Measurements from ENCODE around the gene THAP3. TPM values are rescaled to one million over a fixed set of nuclear protein-coding genes. Genes with fewer than 3 reads are reported as not detected.

The THAP3 gene
- polyA plus RNA-seq, 1 experiment: 7.8 TPM

DNA sequence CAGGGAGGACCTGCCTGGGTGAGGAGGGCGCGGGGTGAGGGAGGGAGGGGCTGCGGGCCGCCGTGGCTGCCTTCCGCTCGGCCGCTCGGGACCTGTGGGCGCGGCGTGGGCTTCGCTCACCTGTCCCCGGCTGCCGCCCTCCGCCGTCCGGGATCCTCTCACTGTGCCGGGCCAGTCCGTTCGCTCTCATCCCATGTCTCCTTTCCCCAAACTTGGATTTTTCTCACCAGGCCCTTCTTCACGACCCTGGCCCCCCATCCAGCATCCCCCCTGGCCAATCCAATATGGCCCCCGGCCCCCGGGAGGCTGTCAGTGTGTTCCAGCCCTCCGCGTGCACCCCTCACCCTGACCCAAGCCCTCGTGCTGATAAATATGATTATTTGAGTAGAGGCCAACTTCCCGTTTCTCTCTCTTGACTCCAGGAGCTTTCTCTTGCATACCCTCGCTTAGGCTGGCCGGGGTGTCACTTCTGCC is 44.5 kb upstream of the THAP3 start:
- POLR2A ChIA-PET: interaction anchor here (0.9 to 1.8 kb wide), 7 partner anchors 10 to 26 kb away, joined by 3 to 9 read pairs (median 4); partner anchors contain the start of genes KLHL21 and NOL9
- no peak overlapping the region for H3K27ac ChIP-seq (ENCODE audit: low read depth, low read length)
- CTCF ChIA-PET: interaction anchor here (0.8 to 3.2 kb wide), 2 partner anchors 25 to 26 kb away, joined by 3 to 15 read pairs; partner anchors contain the start of genes NOL9 and TAS1R1
- H3K9me3 ChIP-seq (ENCODE audit: control insufficient read depth, insufficient read depth, low read length): no peaks in the 10 kb centered on the region
- TF ChIP-seq, protein P1, sequence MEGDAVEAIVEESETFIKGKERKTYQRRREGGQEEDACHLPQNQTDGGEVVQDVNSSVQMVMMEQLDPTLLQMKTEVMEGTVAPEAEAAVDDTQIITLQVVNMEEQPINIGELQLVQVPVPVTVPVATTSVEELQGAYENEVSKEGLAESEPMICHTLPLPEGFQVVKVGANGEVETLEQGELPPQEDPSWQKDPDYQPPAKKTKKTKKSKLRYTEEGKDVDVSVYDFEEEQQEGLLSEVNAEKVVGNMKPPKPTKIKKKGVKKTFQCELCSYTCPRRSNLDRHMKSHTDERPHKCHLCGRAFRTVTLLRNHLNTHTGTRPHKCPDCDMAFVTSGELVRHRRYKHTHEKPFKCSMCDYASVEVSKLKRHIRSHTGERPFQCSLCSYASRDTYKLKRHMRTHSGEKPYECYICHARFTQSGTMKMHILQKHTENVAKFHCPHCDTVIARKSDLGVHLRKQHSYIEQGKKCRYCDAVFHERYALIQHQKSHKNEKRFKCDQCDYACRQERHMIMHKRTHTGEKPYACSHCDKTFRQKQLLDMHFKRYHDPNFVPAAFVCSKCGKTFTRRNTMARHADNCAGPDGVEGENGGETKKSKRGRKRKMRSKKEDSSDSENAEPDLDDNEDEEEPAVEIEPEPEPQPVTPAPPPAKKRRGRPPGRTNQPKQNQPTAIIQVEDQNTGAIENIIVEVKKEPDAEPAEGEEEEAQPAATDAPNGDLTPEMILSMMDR (IDR thresholded peaks at IDR 0.05; ENCODE audit: low read depth, low read length): no peak
- no peaks in the 10 kb centered on the region for H3K27me3 ChIP-seq (ENCODE audit: control insufficient read depth, insufficient read depth, low read length)
- H3K4me3 ChIP-seq (ENCODE audit: low read depth, low read length): peak overlapping the region; percentile 86
- DNase-seq (ENCODE audit: low read depth, low spot score): no peak

DNA sequence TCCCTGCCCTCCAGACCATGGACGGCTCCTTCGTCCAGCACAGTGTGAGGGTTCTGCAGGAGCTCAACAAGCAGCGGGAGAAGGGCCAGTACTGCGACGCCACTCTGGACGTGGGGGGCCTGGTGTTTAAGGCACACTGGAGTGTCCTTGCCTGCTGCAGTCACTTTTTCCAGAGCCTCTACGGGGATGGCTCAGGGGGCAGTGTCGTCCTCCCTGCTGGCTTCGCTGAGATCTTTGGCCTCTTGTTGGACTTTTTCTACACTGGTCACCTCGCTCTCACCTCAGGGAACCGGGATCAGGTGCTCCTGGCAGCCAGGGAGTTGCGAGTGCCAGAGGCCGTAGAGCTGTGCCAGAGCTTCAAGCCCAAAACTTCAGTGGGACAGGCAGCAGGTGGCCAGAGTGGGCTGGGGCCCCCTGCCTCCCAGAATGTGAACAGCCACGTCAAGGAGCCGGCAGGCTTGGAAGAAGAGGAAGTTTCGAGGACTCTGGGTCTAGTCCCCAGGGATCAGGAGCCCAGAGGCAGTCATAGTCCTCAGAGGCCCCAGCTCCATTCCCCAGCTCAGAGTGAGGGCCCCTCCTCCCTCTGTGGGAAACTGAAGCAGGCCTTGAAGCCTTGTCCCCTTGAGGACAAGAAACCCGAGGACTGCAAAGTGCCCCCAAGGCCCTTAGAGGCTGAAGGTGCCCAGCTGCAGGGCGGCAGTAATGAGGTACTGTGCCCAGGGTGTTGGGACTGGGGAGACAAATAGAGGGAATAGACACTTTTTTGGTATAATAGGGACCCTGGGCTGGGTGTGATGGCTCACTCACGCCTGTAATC is 43.9 kb upstream of the THAP3 start:
- POLR2A ChIA-PET: interaction anchor here (1.2 to 1.8 kb wide), 2 partner anchors 9 to 23 kb away, joined by 3 to 9 read pairs; no protein-coding TSS in a partner anchor
- no peaks in the 10 kb centered on the region for H3K9me3 ChIP-seq (ENCODE audit: control insufficient read depth, insufficient read depth, low read length)
- peak overlapping the region; percentile 86 for H3K4me3 ChIP-seq (ENCODE audit: low read depth, low read length)
- H3K27me3 ChIP-seq (ENCODE audit: control insufficient read depth, insufficient read depth, low read length): no peaks in the 10 kb centered on the region
- CTCF ChIA-PET: interaction anchor here (0.8 to 3.2 kb wide), 3 partner anchors 24 to 91 kb away, joined by 3 to 15 read pairs (median 3); partner anchors contain the start of genes NOL9 and TAS1R1
- TF ChIP-seq, protein P1 (IDR thresholded peaks at IDR 0.05; ENCODE audit: low read depth, low read length): no peak
- H3K27ac ChIP-seq (ENCODE audit: low read depth, low read length): no peak overlapping the region
- no peak for DNase-seq (ENCODE audit: low read depth, low spot score)

DNA sequence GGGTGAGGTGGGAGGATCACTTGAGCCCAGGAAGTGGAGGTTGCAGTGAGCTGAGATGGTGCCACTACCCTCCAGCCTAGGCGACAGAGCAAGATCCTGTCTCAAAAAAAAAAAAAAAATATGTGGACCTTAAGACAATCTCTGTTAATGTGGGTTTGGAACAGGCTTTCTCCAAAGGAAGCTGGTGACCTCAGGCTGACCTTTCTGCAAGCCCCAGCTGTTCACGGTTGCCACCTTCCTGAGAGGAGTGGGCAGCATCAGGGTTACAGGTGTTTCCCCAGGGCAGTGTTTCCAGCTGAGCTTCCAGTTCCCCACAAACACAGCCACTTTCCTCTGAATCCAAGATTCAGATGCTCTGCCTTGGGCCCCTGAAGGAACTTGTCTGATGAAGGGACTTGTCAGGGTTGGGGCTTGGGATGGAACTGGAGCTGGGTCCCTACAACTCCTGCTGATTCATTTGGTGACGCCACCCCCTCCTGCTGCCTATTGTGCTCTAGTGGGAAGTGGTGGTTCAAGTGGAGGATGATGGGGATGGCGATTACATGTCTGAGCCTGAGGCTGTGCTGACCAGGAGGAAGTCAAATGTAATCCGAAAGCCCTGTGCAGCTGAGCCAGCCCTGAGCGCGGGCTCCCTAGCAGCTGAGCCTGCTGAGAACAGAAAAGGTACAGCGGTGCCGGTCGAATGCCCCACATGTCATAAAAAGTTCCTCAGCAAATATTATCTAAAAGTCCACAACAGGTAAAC is 42.9 kb upstream of the THAP3 start:
- no peaks in the 10 kb centered on the region for H3K9me3 ChIP-seq (ENCODE audit: control insufficient read depth, insufficient read depth, low read length)
- TF ChIP-seq, protein P1 (IDR thresholded peaks at IDR 0.05; ENCODE audit: low read depth, low read length): no peak
- DNase-seq (ENCODE audit: low read depth, low spot score): no peak
- H3K27me3 ChIP-seq (ENCODE audit: control insufficient read depth, insufficient read depth, low read length): no peaks in the 10 kb centered on the region
- no peak overlapping the region for H3K4me3 ChIP-seq (ENCODE audit: low read depth, low read length)
- no peak overlapping the region for H3K27ac ChIP-seq (ENCODE audit: low read depth, low read length)
- POLR2A ChIA-PET: no interaction called here
- CTCF ChIA-PET: interaction anchor here (1.2 to 3.2 kb wide), 2 partner anchors 28 to 92 kb away, joined by 3 to 15 read pairs; partner anchors contain the start of genes NOL9 and TAS1R1

DNA sequence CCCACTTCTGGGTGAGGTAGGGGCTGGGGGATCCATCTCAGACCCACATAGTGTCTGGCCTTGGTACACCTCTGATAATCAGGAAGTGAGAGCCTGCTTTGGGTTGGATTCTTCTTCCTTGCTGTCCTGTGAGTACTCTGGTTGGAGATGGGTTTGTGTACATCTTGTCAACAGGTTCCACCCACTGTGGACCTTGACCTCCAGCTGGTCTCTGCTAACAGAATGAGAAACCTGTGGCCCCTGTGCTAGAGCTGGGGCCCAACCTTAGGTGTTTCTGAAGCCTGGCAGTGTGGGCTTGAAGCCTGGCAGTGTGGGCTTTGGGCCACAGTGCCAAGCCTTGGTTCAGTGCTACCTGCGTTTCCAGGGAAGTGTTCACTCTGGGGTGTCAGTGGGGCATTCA is 42.3 kb upstream of the THAP3 start:
- TF ChIP-seq, protein P1 (IDR thresholded peaks at IDR 0.05; ENCODE audit: low read depth, low read length): no peak
- Histone ChIP-seq H3K4me3 (ENCODE audit: low read depth, low read length) (no peak overlapping the region), H3K27me3 (ENCODE audit: control insufficient read depth, insufficient read depth, low read length) (no peaks in the 10 kb centered on the region), H3K27ac (ENCODE audit: low read depth, low read length) (no peak overlapping the region), H3K9me3 (ENCODE audit: control insufficient read depth, insufficient read depth, low read length) (no peaks in the 10 kb centered on the region)
- ChIA-PET POLR2A (no interaction called here), CTCF (no interaction called here)
- DNase-seq (ENCODE audit: low read depth, low spot score): no peak

All from AG04450 (cell line).